ENCODE data around the gene UGT2B17.
"Not testable (repeated sequence)": the region's sequence is repeated elsewhere in the genome, so short reads cannot be mapped to it uniquely, and the experiment has no call there.

UGT2B17 gene

GRCh38 chr4:68568535-68568934 is 7.6 kb downstream of the UGT2B17 start:
- DNase-seq: not testable (repeated sequence)

GRCh38 chr4:68566364-68566763 is 9.8 kb downstream of the UGT2B17 start:
- DNase-seq: not testable (repeated sequence)

GRCh38 chr4:68565082-68565481 is 11.0 kb downstream of the UGT2B17 start:
- not testable (repeated sequence) for DNase-seq

- not testable (repeated sequence) for DNase-seq
Observed at GRCh38 chr4:68560364-68561070, 15.6 kb downstream of the UGT2B17 start.

- DNase-seq: not testable (repeated sequence)
Observed at GRCh38 chr4:68553830-68554229, 22.3 kb downstream of the UGT2B17 start.

GRCh38 chr4:68552818-68553811 is 23.0 kb downstream of the UGT2B17 start:
- DNase-seq: not testable (repeated sequence)

- not testable (repeated sequence) for DNase-seq
Observed at GRCh38 chr4:68542742-68543141, 33.4 kb downstream of the UGT2B17 start.

GRCh38 chr4:68536375-68536774 is 39.7 kb downstream of the UGT2B17 start:
- DNase-seq: no peak

- no peak for DNase-seq
Observed at GRCh38 chr4:68535974-68536373, 40.1 kb downstream of the UGT2B17 start.

GRCh38 chr4:68522232-68522631 is 53.9 kb downstream of the UGT2B17 start:
- not testable (repeated sequence) for DNase-seq

- DNase-seq: no peak
Observed at GRCh38 chr4:68520985-68521384, 55.1 kb downstream of the UGT2B17 start.

- no peak for DNase-seq
Observed at GRCh38 chr4:68518889-68519288, 57.2 kb downstream of the UGT2B17 start.

GRCh38 chr4:68505452-68505851 is 70.7 kb downstream of the UGT2B17 start:
- DNase-seq: not testable (repeated sequence)

GRCh38 chr4:68504836-68505235 is 71.3 kb downstream of the UGT2B17 start:
- not testable (repeated sequence) for DNase-seq

- not testable (repeated sequence) for DNase-seq
Observed at GRCh38 chr4:68503462-68503861, 72.7 kb downstream of the UGT2B17 start.

- DNase-seq: no peak
Observed at GRCh38 chr4:68499021-68499420, 77.1 kb downstream of the UGT2B17 start.

- DNase-seq: no peak
Observed at GRCh38 chr4:68498413-68499007, 77.6 kb downstream of the UGT2B17 start.

GRCh38 chr4:68494688-68495087 is 81.4 kb downstream of the UGT2B17 start:
- DNase-seq: no peak

GRCh38 chr4:68490826-68491457 is 85.2 kb downstream of the UGT2B17 start:
- DNase-seq: no peak

GRCh38 chr4:68489338-68489737 is 86.8 kb downstream of the UGT2B17 start:
- DNase-seq: no peak

Data from activated CD8-positive, alpha-beta memory T cell treated with anti-CD3 and anti-CD28 coated beads, Interleukin-2, amount 50 U/mL, for 48 hours (primary cell).